Neuron (in vitro differentiated cells): ENCODE data around the gene TTC24.

Experiments
- H2AFZ ChIP-seq: one replicate; pipeline ENCODE4 v1.6.1; 2013; ENCODE audit warnings: low read depth, mild to moderate bottlenecking, inconsistent platforms, low read length, moderate library complexity
- H3K27me3 ChIP-seq: one replicate; pipeline ENCODE4 v1.6.1; 2013; ENCODE audit warnings: low read length; ENCODE audit not compliant: insufficient read depth
- H3K36me3 ChIP-seq: one replicate; pipeline ENCODE4 v1.6.1; 2013; ENCODE audit warnings: low read length; ENCODE audit not compliant: insufficient read depth
- H3K4me1 ChIP-seq: one replicate; pipeline ENCODE4 v1.6.1; 2013; ENCODE audit warnings: low read length; ENCODE audit not compliant: insufficient read depth
- H3K4me3 ChIP-seq: 2 replicates; pipeline ENCODE4 v1.5.1; 2013; ENCODE audit warnings: mild to moderate bottlenecking, low read length, moderate library complexity
- H3K9me3 ChIP-seq: one replicate; pipeline ENCODE4 v1.6.1; 2013; ENCODE audit warnings: low read length

Gene TTC24

DNA sequence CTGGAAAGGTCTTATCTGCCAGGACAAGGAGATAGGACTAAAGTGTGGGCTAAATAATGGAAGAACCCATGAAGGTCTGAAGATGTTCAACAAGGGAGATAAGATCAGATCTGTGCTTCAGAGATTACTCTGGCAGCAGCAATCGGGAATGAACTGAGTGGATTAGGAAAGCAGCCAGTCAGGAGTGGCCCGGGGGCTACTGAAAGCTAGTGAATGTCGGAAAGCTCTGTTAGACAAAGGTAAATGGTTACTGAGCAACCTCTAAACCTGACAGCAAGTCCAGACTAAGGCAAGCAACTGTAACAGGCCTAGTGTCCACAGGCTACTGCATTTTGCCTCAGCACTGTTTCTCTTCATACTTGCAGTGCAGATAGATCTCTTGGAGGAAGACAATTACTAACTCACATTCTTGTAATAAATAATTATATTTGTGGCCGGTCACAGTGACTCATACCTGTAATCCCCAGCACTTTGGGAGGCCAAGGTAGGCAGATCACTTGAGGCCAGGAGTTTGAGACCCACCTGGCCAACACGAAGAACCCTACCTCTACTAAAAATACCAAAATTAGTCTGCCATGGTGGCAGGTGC is 19.6 kb upstream of the TTC24 start:
- H3K36me3 ChIP-seq, result peaks cover 66% of the 10 kb centered on the region
- H3K4me1 ChIP-seq, result no peaks in the 10 kb centered on the region
- H3K27me3 ChIP-seq, result no peaks in the 10 kb centered on the region
- no peak overlapping the region for H2AFZ ChIP-seq
- H3K4me3 ChIP-seq, result no peak overlapping the region
- no peaks in the 10 kb centered on the region for H3K9me3 ChIP-seq

DNA sequence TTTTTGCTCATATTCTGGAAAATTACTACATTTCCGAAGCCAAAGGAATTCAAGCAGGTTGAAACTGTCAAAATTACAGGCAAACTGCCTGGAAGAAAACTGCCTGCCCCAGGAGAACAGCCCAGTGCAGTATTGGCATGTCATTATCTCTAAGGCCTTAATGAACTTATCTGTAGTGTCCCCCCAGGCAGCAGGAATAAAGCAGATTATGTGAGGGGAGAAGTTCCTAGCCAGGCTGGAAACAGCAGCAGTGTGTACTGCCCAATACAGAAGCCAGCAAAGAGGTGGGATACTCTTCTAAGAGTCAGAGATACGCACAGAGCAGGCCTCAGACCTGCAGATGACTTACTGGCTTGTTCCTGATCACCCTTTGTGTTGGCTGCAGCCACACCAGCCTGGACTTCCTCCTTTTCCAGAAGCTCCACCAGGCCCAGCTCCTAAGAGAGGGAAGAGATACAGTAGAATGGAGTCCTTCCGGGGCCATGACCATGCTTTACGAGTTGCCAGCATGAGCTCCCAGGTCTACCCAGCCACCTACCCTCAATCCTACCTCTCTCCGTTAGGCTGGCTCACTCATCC is 18.8 kb upstream of the TTC24 start:
- Histone ChIP-seq H3K4me3 (no peak overlapping the region), H3K27me3 (no peaks in the 10 kb centered on the region), H3K9me3 (no peaks in the 10 kb centered on the region), H3K36me3 (peaks cover 67% of the 10 kb centered on the region), H3K4me1 (no peaks in the 10 kb centered on the region), H2AFZ (no peak overlapping the region)

- H3K4me1 ChIP-seq, result no peaks in the 10 kb centered on the region
- H3K9me3 ChIP-seq, result no peaks in the 10 kb centered on the region
- H3K36me3 ChIP-seq, result peaks cover 63% of the 10 kb centered on the region
- H2AFZ ChIP-seq, result no peak overlapping the region
- no peaks in the 10 kb centered on the region for H3K27me3 ChIP-seq
- H3K4me3 ChIP-seq, result no peak overlapping the region
Measured at GRCh38 chr1:156565519-156565918, 14.0 kb upstream of the TTC24 start.

DNA sequence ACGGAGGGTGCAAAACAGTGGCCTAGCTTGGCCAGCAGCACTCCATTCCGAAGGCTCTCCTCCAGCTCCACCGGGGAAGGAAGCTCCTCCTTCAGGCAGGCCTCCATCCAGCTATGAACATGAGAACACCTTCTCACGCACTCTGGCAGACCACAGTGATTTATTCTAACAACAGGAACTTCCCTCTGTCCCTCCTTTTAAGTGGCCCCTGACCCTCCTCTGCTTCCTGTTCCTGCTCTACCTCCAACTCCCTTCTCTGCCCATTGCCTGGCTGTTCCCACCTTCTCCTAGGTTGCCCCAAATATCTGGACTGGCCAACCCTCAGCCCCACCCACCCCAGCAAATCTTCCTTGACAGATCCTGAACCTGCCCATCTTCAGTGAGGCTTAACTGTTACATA is 13.1 kb upstream of the TTC24 start:
- no peak overlapping the region for H2AFZ ChIP-seq
- no peak overlapping the region for H3K4me3 ChIP-seq
- no peaks in the 10 kb centered on the region for H3K9me3 ChIP-seq
- peaks cover 55% of the 10 kb centered on the region for H3K36me3 ChIP-seq
- peaks cover 6% of the 10 kb centered on the region for H3K4me1 ChIP-seq
- no peaks in the 10 kb centered on the region for H3K27me3 ChIP-seq

DNA sequence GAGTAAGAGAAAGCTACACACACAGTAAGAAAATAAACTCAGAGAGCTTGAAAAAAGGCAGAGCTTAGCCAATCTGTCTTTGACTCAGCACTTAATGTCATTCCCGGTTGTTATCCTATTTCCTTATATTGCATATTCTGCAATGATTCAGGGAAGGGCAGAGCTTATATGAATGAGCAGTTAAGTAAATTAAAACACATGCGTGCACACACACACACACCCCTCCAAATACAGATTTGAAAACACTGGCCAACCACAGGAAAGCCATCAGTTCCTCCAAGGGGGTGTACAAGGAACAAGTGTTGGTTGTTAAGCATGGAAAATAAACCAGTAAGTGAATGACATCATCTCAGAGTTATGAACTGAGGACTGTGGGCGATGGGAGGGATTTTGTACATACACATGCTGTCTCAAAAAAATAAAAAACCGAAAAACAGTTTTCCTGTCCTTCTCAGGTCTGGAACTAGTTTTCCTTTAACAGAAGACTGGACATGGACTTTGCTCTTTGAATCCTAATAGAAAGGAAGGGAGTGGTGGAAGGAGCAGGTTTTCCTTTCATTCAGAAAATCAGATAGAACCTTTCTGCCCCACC is 8.2 kb upstream of the TTC24 start:
- H3K9me3 ChIP-seq, result no peaks in the 10 kb centered on the region
- peak overlapping the region; percentile 88 for H3K4me3 ChIP-seq
- H2AFZ ChIP-seq, result no peak overlapping the region
- peaks cover 11% of the 10 kb centered on the region for H3K36me3 ChIP-seq
- H3K27me3 ChIP-seq, result peaks cover 8% of the 10 kb centered on the region
- peaks cover 15% of the 10 kb centered on the region for H3K4me1 ChIP-seq

DNA sequence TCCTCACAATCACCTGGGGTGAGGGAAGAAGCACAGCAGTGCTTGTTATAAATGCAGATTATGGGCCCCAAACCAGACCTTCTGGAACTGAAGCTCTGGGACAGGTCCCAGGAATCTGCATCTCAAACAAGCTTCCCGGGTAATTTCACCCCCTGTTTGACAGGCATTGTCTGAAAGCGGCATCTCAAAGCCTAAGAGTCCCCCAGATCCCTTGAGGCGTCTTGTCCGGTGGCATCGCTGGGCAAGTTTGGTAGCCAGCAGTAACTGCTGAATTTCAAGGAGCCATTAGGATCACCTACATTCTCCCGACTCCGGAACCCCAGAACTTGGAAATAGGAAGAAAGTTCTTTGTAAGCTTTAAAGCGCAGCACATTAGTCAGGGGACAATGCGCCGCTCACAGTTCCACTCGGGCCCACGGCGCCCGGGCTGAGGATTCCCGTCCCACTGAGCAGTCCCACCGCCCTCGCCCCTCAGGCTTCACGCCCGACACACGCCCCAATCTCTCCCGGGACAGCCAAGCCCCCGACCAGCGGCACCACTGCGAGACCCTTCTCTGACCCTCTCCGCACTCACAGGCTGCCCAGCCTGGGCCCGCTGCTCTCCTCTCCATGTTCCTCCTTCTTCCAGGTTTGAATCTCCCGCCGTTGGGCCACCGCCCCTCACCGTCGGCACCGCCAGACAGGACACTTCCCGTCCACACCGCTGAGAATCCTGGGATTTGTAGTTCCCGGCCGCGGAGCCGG is 7.4 kb upstream of the TTC24 start, which contains the start of gene IQGAP3:
Gene IQGAP3, minus strand, starts transcription at position 647 of the 744 bp plus-strand sequence. Its CDS starts 36 bp downstream, at position 611.
- Histone ChIP-seq H3K27me3 (peaks cover 8% of the 10 kb centered on the region), H3K4me3 (peak within 1 kb of the TSS; percentile 88), H3K4me1 (peaks cover 15% of the 10 kb centered on the region)

GRCh38 chr1:156572663-156573018 is 6.9 kb upstream of the TTC24 start:
- Histone ChIP-seq H3K36me3 (peaks cover 5% of the 10 kb centered on the region), H3K9me3 (no peaks in the 10 kb centered on the region), H3K27me3 (peaks cover 8% of the 10 kb centered on the region), H3K4me3 (peak overlapping the region; percentile 88), H2AFZ (peak overlapping the region; percentile 34), H3K4me1 (peaks cover 15% of the 10 kb centered on the region)

More for the DNA sequence above, 7.4 kb upstream of the TTC24 start, which contains the start of gene IQGAP3:
- peaks cover 11% of the 10 kb centered on the region for H3K36me3 ChIP-seq
- H3K9me3 ChIP-seq, result no peaks in the 10 kb centered on the region
- H2AFZ ChIP-seq, result peak within 1 kb of the TSS; percentile 34

DNA sequence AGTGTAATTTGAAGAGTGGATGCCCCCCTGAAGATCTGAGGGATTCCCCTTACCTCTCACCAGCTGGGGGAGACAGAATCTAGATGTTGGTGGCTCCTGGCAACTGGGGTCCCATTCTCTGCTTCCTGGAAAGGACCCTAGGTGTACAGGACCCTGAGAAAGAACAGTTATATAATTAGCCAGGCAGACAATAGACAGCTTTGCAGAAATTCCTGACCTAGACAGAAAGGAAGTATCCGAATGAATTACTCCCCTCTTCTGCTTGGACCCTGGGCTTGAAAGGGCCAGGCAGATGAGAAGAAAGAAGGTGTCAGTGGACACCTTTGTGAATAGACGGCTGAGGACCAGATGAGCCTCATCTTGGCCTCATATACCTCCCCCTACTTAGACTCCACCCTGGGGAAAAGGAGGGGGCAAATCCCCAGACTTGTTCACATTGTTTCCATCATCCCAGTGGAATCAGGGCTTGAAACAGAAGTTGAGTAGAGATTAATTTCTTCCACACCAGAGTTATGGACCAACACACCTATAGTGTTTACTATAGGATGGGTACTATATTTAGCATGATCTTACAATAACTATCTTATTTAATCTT is 5.4 kb upstream of the TTC24 start:
- Histone ChIP-seq H3K4me3 (no peak overlapping the region), H3K36me3 (peaks cover 1% of the 10 kb centered on the region), H3K4me1 (peaks cover 15% of the 10 kb centered on the region), H3K27me3 (peaks cover 8% of the 10 kb centered on the region), H3K9me3 (no peaks in the 10 kb centered on the region), H2AFZ (no peak overlapping the region)

DNA sequence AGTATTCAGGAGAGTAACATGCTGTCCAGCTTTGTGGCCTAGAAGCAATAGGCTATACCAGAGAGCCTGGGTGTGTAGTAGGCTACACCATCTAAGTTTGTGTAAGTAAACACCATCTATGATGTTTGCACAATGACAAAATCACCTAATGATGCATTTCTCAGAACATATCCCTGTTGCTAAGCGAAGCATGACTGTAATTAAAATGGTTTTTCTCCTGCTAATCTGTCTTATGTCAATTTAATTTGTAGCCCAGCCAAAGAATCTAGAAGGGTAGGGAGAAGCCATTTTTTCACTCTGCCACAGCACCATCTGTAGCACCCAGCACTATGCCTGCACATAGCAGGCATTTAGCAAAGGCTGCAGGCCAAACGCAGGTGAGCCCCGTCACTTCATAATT is 2.0 kb upstream of the TTC24 start:
- Histone ChIP-seq H3K4me3 (no peak overlapping the region), H3K36me3 (no peaks in the 10 kb centered on the region), H3K4me1 (peaks cover 3% of the 10 kb centered on the region), H3K27me3 (peaks cover 25% of the 10 kb centered on the region), H2AFZ (no peak overlapping the region), H3K9me3 (no peaks in the 10 kb centered on the region)

DNA sequence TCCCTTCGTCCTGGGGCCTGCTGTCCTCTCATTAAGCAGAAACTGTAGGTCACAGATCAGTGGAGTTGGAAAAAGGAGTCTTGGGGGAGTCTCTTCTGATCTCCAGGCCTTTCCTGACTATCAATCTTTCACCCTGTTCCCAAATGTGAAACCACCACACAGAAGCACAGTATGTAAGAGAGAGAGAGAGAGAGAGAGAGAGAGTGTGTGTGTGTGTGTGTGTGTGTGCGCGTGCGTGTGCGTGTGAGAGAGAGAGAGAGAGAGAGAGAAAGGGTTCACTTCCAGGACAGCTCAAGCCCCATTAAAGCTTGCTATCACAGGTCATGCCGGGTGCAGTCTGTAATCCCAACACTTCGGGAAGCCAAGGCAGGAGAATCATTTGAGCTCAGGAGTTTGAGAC is 1.5 kb upstream of the TTC24 start:
- H2AFZ ChIP-seq, result no peak overlapping the region
- H3K36me3 ChIP-seq, result no peaks in the 10 kb centered on the region
- peaks cover 23% of the 10 kb centered on the region for H3K27me3 ChIP-seq

DNA sequence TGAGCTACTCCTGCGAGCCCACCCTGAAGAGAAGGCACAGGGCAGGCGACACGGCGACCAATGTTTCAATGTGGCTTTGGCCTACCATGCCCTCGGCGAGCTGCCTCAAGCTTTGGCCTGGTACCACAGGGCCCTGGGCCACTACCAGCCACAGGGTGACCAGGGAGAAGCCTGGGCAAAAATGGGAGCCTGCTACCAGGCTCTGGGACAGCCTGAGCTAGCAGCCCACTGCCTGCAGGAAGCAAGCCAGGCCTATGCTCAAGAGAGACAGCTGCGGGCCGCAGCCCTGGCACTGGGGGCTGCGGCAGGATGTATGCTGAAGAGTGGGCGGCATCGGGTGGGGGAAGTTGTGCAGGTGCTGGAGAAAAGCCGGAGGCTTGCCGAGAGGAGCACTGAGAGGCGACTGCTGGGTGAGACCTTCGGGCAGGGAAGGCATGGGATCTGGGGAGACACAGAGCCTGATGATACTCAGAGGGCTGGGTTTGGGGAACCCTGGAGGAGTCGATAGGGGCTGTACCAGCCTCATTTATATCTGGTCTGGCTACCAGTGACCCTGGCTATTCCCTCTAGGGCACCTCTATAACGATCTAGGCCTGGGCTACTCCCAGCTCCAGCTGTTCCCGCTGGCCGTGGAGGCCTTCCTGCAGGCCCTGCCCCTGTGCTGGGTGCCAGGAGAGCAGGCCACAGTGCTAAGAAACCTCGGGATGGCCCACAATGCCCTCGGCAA is 2.3 kb downstream of the TTC24 start:
- Histone ChIP-seq H3K27me3 (peaks cover 36% of the 10 kb centered on the region), H3K4me1 (no peaks in the 10 kb centered on the region), H3K36me3 (no peaks in the 10 kb centered on the region), H3K9me3 (no peaks in the 10 kb centered on the region), H3K4me3 (no peak overlapping the region), H2AFZ (no peak overlapping the region)

More for the DNA sequence above, 1.5 kb upstream of the TTC24 start:
- no peaks in the 10 kb centered on the region for H3K4me1 ChIP-seq
- H3K9me3 ChIP-seq, result no peaks in the 10 kb centered on the region
- no peak overlapping the region for H3K4me3 ChIP-seq

- no peaks in the 10 kb centered on the region for H3K4me1 ChIP-seq
- no peak overlapping the region for H3K4me3 ChIP-seq
- no peaks in the 10 kb centered on the region for H3K36me3 ChIP-seq
- H3K27me3 ChIP-seq, result peaks cover 40% of the 10 kb centered on the region
- H3K9me3 ChIP-seq, result no peaks in the 10 kb centered on the region
- H2AFZ ChIP-seq, result no peak overlapping the region
Measured at GRCh38 chr1:156582388-156583017, 3.0 kb downstream of the TTC24 start.
